Measurements from ENCODE around the gene MRPL37. TPM values are rescaled to one million over a fixed set of nuclear protein-coding genes. Genes with fewer than 3 reads are reported as not detected.
"Not testable (repeated sequence)": the region's sequence is repeated elsewhere in the genome, so short reads cannot be mapped to it uniquely, and the experiment has no call there.

Gene MRPL37
- total RNA-seq, 1 donor from 2014 or later: 32.9 TPM

DNA sequence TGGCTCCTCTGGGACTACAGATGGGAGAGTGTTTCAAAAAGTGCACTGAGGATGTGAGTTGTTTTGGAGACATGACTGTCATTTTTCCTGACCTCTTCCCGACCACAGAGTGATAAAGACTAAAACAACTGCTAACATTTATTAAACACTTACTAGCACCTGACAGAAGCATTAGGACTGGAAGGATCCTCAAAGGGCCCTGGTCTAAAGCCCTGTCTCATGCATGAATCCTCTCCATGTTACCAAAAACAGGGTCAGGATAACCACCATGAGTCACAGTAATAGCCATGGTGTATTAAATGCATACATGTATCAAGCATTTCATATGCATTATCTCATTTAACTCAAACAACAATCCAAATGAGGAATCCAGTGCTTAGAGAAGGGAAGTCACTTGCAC, 11.7 kb upstream of the MRPL37 start:
- no peak overlapping the region for H3K9ac ChIP-seq (ENCODE audit: low read depth in 1 of 3, low read length in 3 of 3)
- no peaks in the 10 kb centered on the region for H3K4me1 ChIP-seq (ENCODE audit: control insufficient read depth in 3 of 3, insufficient read depth in 3 of 3, low read length in 3 of 3)
- no peaks in the 10 kb centered on the region for H3K9me3 ChIP-seq (ENCODE audit: control insufficient read depth in 3 of 3, low read length in 3 of 3)
- H3K27me3 ChIP-seq (ENCODE audit: control insufficient read depth in 3 of 3, insufficient read depth in 3 of 3, low read length in 3 of 3): no peaks in the 10 kb centered on the region
- no peak overlapping the region for H3K4me3 ChIP-seq (ENCODE audit: low read length in 3 of 3)
- no peak overlapping the region for H3K27ac ChIP-seq (ENCODE audit: low read depth, low read length)
- H3K36me3 ChIP-seq (ENCODE audit: control insufficient read depth in 3 of 3, insufficient read depth in 3 of 3, low read length in 3 of 3): peaks cover 29 to 37% (median 32%) of the 10 kb centered on the region in 3 donors

DNA sequence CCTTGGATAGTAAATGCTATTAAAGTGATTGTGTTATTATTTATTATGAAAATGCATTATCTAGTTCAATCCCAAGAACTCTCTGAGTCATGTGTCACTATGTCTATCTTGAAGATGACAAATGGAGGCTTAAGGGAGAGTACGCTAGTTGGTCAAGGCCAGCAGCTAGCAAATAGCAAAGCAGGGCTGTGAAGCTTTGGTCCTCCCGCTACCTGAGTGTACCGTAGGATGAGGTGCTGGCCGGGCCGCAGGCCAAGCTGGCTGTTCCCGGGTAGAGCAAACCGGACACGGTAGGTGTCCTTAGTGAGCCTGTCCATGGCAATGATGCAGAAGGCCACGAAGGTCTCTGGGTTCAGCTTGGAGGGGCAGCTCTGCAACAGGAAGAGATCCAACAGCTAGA, 9.4 kb upstream of the MRPL37 start:
- Histone ChIP-seq H3K4me3 (ENCODE audit: low read length in 3 of 3) (no peak overlapping the region), H3K27ac (ENCODE audit: low read depth, low read length) (no peak overlapping the region), H3K9ac (ENCODE audit: low read depth in 1 of 3, low read length in 3 of 3) (no peak overlapping the region), H3K9me3 (ENCODE audit: control insufficient read depth in 3 of 3, low read length in 3 of 3) (no peaks in the 10 kb centered on the region), H3K27me3 (ENCODE audit: control insufficient read depth in 3 of 3, insufficient read depth in 3 of 3, low read length in 3 of 3) (no peaks in the 10 kb centered on the region), H3K36me3 (ENCODE audit: control insufficient read depth in 3 of 3, insufficient read depth in 3 of 3, low read length in 3 of 3) (peaks cover 36 to 52% (median 45%) of the 10 kb centered on the region in 3 donors), H3K4me1 (ENCODE audit: control insufficient read depth in 3 of 3, insufficient read depth in 3 of 3, low read length in 3 of 3) (no peaks in the 10 kb centered on the region)

DNA sequence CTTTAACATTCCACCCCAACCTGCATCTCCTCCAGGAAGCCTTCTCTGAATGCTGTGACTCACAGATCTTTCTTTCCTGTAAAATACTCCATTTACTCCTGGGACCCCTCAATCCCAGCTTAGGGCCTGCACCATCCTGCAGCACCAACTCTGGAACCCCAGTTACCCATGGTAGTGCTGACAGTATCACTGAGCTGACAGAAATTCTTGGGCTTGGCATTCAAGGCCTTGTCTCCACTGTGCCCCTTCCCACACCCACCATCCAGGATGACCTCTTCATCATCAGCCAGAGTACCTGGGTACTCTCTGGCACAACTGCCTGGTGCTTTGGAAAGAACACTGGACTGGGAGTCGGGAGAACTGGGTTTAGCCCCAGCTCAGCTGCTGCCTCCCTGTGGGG, 8.4 kb upstream of the MRPL37 start:
- Histone ChIP-seq H3K9me3 (ENCODE audit: control insufficient read depth in 3 of 3, low read length in 3 of 3) (no peaks in the 10 kb centered on the region), H3K36me3 (ENCODE audit: control insufficient read depth in 3 of 3, insufficient read depth in 3 of 3, low read length in 3 of 3) (peaks cover 39 to 53% (median 44%) of the 10 kb centered on the region in 3 donors), H3K4me1 (ENCODE audit: control insufficient read depth in 3 of 3, insufficient read depth in 3 of 3, low read length in 3 of 3) (no peaks in the 10 kb centered on the region), H3K27me3 (ENCODE audit: control insufficient read depth in 3 of 3, insufficient read depth in 3 of 3, low read length in 3 of 3) (no peaks in the 10 kb centered on the region), H3K4me3 (ENCODE audit: low read length in 3 of 3) (no peak overlapping the region), H3K9ac (ENCODE audit: low read depth in 1 of 3, low read length in 3 of 3) (no peak overlapping the region), H3K27ac (ENCODE audit: low read depth, low read length) (no peak overlapping the region)

DNA sequence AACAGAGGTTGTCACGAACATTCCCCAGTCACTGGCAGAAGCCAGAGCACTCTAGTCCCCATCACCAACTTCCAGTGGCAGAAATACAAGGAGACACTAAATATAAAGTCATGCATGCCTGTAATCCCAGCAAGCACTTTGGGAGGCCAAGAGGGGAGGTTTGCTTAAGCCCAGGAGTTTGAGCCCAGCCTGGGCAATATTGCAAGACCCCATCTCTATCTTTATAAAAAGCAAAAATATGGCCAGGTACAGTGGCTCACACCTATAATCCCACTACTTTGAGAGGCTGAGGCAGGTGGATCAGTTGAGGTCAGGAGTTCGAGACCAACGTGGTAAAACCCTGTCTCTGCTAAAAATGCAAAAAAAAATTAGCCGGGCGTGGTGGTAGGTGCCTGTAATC, 6.5 kb upstream of the MRPL37 start:
- Histone ChIP-seq H3K27me3 (ENCODE audit: control insufficient read depth in 3 of 3, insufficient read depth in 3 of 3, low read length in 3 of 3) (no peaks in the 10 kb centered on the region), H3K4me1 (ENCODE audit: control insufficient read depth in 3 of 3, insufficient read depth in 3 of 3, low read length in 3 of 3) (no peaks in the 10 kb centered on the region), H3K36me3 (ENCODE audit: control insufficient read depth in 3 of 3, insufficient read depth in 3 of 3, low read length in 3 of 3) (peaks cover 34 to 41% (median 40%) of the 10 kb centered on the region in 3 donors), H3K9ac (ENCODE audit: low read depth in 1 of 3, low read length in 3 of 3) (no peak overlapping the region), H3K4me3 (ENCODE audit: low read length in 3 of 3) (no peak overlapping the region), H3K9me3 (ENCODE audit: control insufficient read depth in 3 of 3, low read length in 3 of 3) (no peaks in the 10 kb centered on the region), H3K27ac (ENCODE audit: low read depth, low read length) (no peak overlapping the region)

DNA sequence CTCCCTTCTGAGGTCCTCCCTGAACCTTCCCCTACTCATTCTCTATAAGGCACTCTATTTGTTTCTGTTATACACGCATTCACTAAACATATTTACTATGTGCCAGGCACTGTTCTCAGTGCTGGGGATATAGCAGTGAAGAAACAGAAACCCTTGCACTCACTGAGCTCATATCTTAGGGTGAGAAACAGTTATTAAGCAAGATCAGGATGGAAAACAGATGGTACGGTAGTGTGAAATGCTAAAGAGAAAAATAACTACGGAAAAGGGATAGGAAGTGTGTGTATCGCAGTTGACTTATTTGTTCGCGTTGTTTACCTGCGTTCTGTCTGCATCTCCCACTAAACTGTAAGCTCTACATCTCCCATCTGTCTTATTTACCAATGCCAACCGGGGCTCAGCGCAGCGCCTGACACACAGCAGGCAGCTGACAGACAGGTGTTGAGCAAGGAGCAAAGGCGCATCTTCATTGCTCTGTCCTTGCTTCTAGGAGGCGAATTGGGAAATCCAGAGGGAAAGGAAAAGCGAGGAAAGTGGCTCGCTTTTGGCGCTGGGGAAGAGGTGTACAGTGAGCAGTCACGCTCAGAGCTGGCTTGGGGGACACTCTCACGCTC, 709 bp upstream of the MRPL37 start:
- H3K9me3 ChIP-seq (ENCODE audit: control insufficient read depth in 3 of 3, low read length in 3 of 3): no peaks in the 10 kb centered on the region

DNA sequence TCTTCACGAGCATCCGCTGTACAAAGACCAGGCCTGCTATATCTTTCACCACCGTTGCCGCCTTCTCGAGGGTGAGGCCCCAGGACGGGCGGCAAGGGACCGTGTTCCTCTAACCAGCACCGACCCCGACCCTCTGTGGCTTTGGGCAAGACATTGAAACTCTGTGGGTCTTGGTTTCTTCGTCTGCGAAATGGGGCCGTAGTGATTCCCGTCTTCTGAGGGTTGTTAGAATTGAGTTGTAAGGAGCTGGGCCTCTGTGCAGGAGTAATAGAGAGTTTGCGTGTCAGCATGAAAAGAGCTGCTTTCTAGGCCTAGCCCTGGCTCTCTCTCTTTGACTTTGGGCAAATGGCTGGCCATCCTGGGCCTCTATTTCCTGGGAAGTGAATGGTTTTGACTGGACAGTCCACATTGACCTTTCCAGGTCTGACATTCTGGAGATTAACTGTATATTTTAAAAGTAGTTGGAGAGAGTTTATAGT, 591 bp downstream of the MRPL37 start:
- Histone ChIP-seq H3K9me3 (ENCODE audit: control insufficient read depth in 3 of 3, low read length in 3 of 3) (no peaks in the 10 kb centered on the region), H3K27ac (ENCODE audit: low read depth, low read length) (peak overlapping the region; percentile 76), H3K4me1 (ENCODE audit: control insufficient read depth in 3 of 3, insufficient read depth in 3 of 3, low read length in 3 of 3) (peaks cover 18 to 26% (median 21%) of the 10 kb centered on the region in 3 donors), H3K36me3 (ENCODE audit: control insufficient read depth in 3 of 3, insufficient read depth in 3 of 3, low read length in 3 of 3) (peaks cover 12 to 20% (median 17%) of the 10 kb centered on the region in 3 donors), H3K27me3 (ENCODE audit: control insufficient read depth in 3 of 3, insufficient read depth in 3 of 3, low read length in 3 of 3) (no peaks in the 10 kb centered on the region), H3K9ac (ENCODE audit: low read depth in 1 of 3, low read length in 3 of 3) (peak overlapping the region; percentile 89 to 97 (median 94)), H3K4me3 (ENCODE audit: low read length in 3 of 3) (peak overlapping the region; percentile 89 to 99 (median 98))

More for the DNA sequence above, 709 bp upstream of the MRPL37 start:
- H3K4me3 ChIP-seq (ENCODE audit: low read length in 3 of 3): peak overlapping the region; percentile 89 to 99 (median 98)
- H3K36me3 ChIP-seq (ENCODE audit: control insufficient read depth in 3 of 3, insufficient read depth in 3 of 3, low read length in 3 of 3): peaks cover 14 to 20% (median 17%) of the 10 kb centered on the region in 3 donors
- peak overlapping the region; percentile 74 to 97 (median 94) for H3K9ac ChIP-seq (ENCODE audit: low read depth in 1 of 3, low read length in 3 of 3)
- peaks cover 18 to 26% (median 21%) of the 10 kb centered on the region in 3 donors for H3K4me1 ChIP-seq (ENCODE audit: control insufficient read depth in 3 of 3, insufficient read depth in 3 of 3, low read length in 3 of 3)
- no peaks in the 10 kb centered on the region for H3K27me3 ChIP-seq (ENCODE audit: control insufficient read depth in 3 of 3, insufficient read depth in 3 of 3, low read length in 3 of 3)
- peak overlapping the region; percentile 76 for H3K27ac ChIP-seq (ENCODE audit: low read depth, low read length)

DNA sequence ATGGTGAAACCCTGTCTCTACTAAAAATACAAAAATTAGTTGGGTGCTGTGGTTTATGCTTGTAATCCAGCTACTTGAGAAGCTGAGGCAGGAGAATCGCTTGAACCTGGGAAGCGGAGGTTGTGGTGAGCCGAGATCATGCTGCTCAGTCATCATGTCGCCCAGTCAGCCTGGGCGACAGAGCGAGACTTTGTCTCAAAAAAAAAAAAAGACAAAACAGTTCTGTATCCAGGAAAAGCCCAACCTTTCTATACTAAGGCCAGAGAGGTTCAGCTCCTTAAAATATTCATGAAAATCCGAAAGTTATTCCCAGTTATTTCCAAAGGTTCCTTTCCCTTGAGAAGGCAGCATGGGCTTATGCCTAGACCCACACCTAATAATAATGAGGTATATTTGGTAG, 4.2 kb downstream of the MRPL37 start:
- Histone ChIP-seq H3K9me3 (ENCODE audit: control insufficient read depth in 3 of 3, low read length in 3 of 3) (no peaks in the 10 kb centered on the region), H3K9ac (ENCODE audit: low read depth in 1 of 3, low read length in 3 of 3) (no peak overlapping the region), H3K4me1 (ENCODE audit: control insufficient read depth in 3 of 3, insufficient read depth in 3 of 3, low read length in 3 of 3) (peaks cover 15 to 21% (median 17%) of the 10 kb centered on the region in 3 donors), H3K27ac (ENCODE audit: low read depth, low read length) (no peak overlapping the region), H3K36me3 (ENCODE audit: control insufficient read depth in 3 of 3, insufficient read depth in 3 of 3, low read length in 3 of 3) (peaks cover 25 to 37% (median 32%) of the 10 kb centered on the region in 3 donors), H3K4me3 (ENCODE audit: low read length in 3 of 3) (no peak overlapping the region), H3K27me3 (ENCODE audit: control insufficient read depth in 3 of 3, insufficient read depth in 3 of 3, low read length in 3 of 3) (no peaks in the 10 kb centered on the region)

DNA sequence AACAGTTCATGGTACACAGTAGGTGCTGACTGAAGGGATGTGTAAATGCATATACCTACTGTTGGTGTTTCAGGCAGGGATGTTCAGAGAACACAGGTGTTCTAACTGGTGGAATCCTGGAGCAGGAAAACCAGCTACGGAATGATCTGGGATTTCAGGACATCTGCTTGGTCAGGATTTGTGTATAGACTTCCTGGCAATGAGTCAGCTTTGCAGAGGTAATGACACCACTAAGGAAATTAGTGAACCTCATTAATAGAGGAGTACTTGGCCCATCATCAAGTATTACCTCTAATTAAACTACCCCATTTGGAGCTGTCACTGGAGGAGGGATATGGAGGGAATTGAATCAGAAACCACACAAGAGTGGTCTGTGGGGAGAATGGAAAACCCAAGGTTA, 7.3 kb downstream of the MRPL37 start:
- Histone ChIP-seq H3K27me3 (ENCODE audit: control insufficient read depth in 3 of 3, insufficient read depth in 3 of 3, low read length in 3 of 3) (no peaks in the 10 kb centered on the region), H3K27ac (ENCODE audit: low read depth, low read length) (no peak overlapping the region), H3K36me3 (ENCODE audit: control insufficient read depth in 3 of 3, insufficient read depth in 3 of 3, low read length in 3 of 3) (peaks cover 50 to 60% (median 58%) of the 10 kb centered on the region in 3 donors), H3K9ac (ENCODE audit: low read depth in 1 of 3, low read length in 3 of 3) (no peak overlapping the region), H3K9me3 (ENCODE audit: control insufficient read depth in 3 of 3, low read length in 3 of 3) (no peaks in the 10 kb centered on the region), H3K4me1 (ENCODE audit: control insufficient read depth in 3 of 3, insufficient read depth in 3 of 3, low read length in 3 of 3) (no peaks in the 10 kb centered on the region), H3K4me3 (ENCODE audit: low read length in 3 of 3) (no peak overlapping the region)

DNA sequence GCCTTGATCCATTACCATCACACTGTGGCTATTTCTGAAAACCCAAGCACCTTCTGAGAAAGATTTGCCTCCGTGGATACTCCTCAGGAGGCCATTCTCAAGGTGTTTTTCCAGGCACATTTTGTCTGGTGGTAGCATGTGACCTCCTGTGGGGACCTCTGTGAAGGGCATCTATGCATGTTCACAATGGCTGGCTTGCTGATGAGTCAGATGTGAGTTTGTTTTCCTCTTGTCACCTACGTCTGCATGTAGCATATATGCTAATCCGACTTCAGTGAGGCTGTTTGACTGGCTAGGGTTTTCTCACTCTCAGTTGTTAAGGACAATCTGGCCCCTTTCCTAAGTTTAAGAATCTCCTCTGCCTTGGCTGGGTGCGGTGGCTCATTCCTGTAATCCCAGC, 7.9 kb downstream of the MRPL37 start:
- not testable (repeated sequence) for H3K27me3 ChIP-seq (ENCODE audit: control insufficient read depth in 3 of 3, insufficient read depth in 3 of 3, low read length in 3 of 3); H3K4me3 ChIP-seq (ENCODE audit: low read length in 3 of 3); H3K27ac ChIP-seq (ENCODE audit: low read depth, low read length); H3K9ac ChIP-seq (ENCODE audit: low read depth in 1 of 3, low read length in 3 of 3); H3K4me1 ChIP-seq (ENCODE audit: control insufficient read depth in 3 of 3, insufficient read depth in 3 of 3, low read length in 3 of 3); H3K9me3 ChIP-seq (ENCODE audit: control insufficient read depth in 3 of 3, low read length in 3 of 3)
- H3K36me3 ChIP-seq (ENCODE audit: control insufficient read depth in 3 of 3, insufficient read depth in 3 of 3, low read length in 3 of 3): peaks cover 56 to 64% (median 60%) of the 10 kb centered on the region in 3 donors

DNA sequence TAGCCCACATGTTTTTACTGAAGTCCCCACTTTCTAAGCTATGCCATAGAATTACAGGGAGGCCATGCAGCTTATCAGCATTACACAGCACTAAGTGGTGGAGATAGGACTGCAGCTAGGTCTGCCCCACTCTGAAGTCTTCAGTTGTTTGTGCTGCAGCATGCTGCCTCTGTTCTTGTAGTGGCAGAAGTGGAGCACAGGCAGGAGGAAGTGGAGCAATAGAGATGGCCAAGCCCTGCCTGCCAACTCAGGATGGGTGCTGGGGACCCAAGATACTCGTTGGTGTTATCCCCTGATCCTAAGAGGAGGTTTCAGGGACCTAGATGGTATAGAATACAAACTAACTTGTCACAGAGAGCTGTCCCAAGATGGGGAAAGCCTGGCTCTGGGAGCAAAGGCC, 12.9 kb downstream of the MRPL37 start:
- Histone ChIP-seq H3K9me3 (ENCODE audit: control insufficient read depth in 3 of 3, low read length in 3 of 3) (no peaks in the 10 kb centered on the region), H3K9ac (ENCODE audit: low read depth in 1 of 3, low read length in 3 of 3) (no peak overlapping the region), H3K27ac (ENCODE audit: low read depth, low read length) (no peak overlapping the region), H3K27me3 (ENCODE audit: control insufficient read depth in 3 of 3, insufficient read depth in 3 of 3, low read length in 3 of 3) (no peaks in the 10 kb centered on the region), H3K4me3 (ENCODE audit: low read length in 3 of 3) (no peak overlapping the region), H3K4me1 (ENCODE audit: control insufficient read depth in 3 of 3, insufficient read depth in 3 of 3, low read length in 3 of 3) (no peaks in the 10 kb centered on the region), H3K36me3 (ENCODE audit: control insufficient read depth in 3 of 3, insufficient read depth in 3 of 3, low read length in 3 of 3) (peaks cover 80 to 92% (median 83%) of the 10 kb centered on the region in 3 donors)

Data from skeletal muscle tissue (tissue), 4 donors.